ENCODE results near the gene AIMP1. TPM values are rescaled to one million over a fixed set of nuclear protein-coding genes. Genes with fewer than 3 reads are reported as not detected.

The AIMP1 gene
- total RNA-seq, 1 experiment from 2014 or later: 103 TPM

DNA sequence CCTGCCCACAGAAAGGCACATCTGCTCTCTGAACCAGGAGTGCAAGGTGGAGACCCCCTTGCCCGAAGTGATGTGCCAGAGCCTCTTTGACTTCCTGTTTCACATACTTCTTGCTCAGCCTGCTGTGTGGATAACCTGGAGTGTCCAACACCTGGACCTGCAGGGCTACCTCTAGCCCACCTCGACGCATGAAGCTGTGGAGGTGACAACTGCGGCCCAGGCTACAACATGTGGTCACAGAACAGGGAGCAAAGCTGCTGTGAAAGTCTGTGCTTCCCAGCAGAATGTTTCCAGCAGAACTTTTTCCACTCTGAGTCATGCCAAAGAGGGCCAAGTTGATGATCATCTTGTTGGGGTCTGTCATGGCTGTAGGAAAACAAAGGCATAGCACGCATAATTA is 50.7 kb downstream of the AIMP1 start:
- DNase-seq (ENCODE audit: unreplicated experiment): no peak
- TF ChIP-seq, protein P1, sequence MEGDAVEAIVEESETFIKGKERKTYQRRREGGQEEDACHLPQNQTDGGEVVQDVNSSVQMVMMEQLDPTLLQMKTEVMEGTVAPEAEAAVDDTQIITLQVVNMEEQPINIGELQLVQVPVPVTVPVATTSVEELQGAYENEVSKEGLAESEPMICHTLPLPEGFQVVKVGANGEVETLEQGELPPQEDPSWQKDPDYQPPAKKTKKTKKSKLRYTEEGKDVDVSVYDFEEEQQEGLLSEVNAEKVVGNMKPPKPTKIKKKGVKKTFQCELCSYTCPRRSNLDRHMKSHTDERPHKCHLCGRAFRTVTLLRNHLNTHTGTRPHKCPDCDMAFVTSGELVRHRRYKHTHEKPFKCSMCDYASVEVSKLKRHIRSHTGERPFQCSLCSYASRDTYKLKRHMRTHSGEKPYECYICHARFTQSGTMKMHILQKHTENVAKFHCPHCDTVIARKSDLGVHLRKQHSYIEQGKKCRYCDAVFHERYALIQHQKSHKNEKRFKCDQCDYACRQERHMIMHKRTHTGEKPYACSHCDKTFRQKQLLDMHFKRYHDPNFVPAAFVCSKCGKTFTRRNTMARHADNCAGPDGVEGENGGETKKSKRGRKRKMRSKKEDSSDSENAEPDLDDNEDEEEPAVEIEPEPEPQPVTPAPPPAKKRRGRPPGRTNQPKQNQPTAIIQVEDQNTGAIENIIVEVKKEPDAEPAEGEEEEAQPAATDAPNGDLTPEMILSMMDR (IDR thresholded peaks at IDR 0.05; ENCODE audit: unreplicated experiment): no peak
- H3K27ac Mint-ChIP-seq (ENCODE audit: low read depth, unreplicated experiment): no peak overlapping the region
- ChIA-PET CTCF (interaction anchor here (0.9 to 8.0 kb wide), 3 partner anchors 434 to 816 kb away, joined by 3 to 95 read pairs (median 4); no protein-coding TSS in a partner anchor), POLR2A (no interaction called here)
- H3K4me1 Mint-ChIP-seq (ENCODE audit: insufficient read depth, unreplicated experiment): peaks cover 12% of the 10 kb centered on the region
- H3K4me3 Mint-ChIP-seq (ENCODE audit: unreplicated experiment): no peak overlapping the region
- intact Hi-C loops (cut with micrococcal nuclease): loop anchor here (5.0 kb wide), 2 partner anchors 815 to 1150 kb away; no protein-coding TSS in a partner anchor
- H3K9me3 Mint-ChIP-seq (ENCODE audit: unreplicated experiment): no peaks in the 10 kb centered on the region
- no peaks in the 10 kb centered on the region for H3K36me3 Mint-ChIP-seq (ENCODE audit: insufficient read depth, unreplicated experiment)
- H3K27me3 Mint-ChIP-seq (ENCODE audit: insufficient read depth, unreplicated experiment): no peaks in the 10 kb centered on the region
- no TSS peak for BruUV-seq (replicated peaks)

DNA sequence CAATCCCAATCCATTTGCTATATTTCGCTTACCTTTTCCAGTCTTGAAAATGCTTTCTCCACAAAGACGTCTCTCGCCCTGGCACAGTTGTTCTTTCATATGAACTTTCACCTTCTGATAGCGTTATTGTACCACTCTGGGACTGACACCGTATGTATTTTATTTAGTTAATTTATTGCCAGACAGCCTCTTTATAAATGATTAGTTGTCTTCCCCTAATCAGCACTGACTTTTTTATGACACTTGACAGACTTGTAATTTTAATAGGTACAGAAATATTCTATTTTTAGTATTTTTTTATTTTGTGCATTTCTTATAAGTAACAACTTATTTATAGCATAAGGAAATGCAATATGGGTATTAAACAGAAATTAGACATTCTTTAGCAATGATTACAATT is 52.3 kb downstream of the AIMP1 start, which contains the start of gene GIMD1:
TSS of gene GIMD1 (minus strand) at position 101 of the 400 bp plus-strand sequence. CDS start 1,343 bp downstream, outside the sequence.
- H3K4me3 Mint-ChIP-seq (ENCODE audit: unreplicated experiment): no peak within 1 kb of the TSS

DNA sequence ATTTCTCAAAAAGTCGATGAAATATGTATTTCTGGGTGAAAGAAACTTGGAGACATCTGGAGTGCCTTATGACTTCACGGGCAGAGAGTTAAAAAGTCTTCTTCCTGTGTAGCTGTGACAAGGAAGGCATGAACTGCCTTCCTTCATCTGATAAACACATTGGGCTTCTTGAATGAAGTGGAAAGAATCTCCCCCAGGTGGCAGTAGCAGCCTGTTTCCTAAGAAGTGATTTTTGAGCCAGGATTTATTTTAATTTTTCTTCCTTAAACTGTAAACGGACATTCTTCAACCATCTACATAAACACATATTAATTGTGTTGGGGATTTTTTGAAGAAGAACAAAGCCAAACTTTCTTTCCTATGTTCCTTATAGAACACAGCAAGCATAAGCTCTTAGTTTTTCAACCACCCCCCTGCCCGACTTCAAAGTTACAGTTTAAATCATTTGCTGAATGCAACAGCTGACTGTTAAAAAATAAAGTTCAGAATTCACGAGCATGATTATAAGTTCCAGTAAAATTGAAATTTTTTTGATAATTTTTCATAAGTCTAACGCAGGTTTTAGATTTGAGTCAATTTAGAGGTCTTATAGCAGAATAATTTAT is 53.2 kb downstream of the AIMP1 start:
- Mint-ChIP-seq H3K36me3 (ENCODE audit: insufficient read depth, unreplicated experiment) (no peaks in the 10 kb centered on the region), H3K27me3 (ENCODE audit: insufficient read depth, unreplicated experiment) (no peaks in the 10 kb centered on the region), H3K4me3 (ENCODE audit: unreplicated experiment) (no peak overlapping the region), H3K4me1 (ENCODE audit: insufficient read depth, unreplicated experiment) (peaks cover 12% of the 10 kb centered on the region), H3K9me3 (ENCODE audit: unreplicated experiment) (no peaks in the 10 kb centered on the region), H3K27ac (ENCODE audit: low read depth, unreplicated experiment) (no peak overlapping the region)
- TF ChIP-seq, protein P1 (IDR thresholded peaks at IDR 0.05; ENCODE audit: unreplicated experiment): peak; percentile 74
- peak; percentile 70 for DNase-seq (ENCODE audit: unreplicated experiment)
- POLR2A ChIA-PET: interaction anchor here (1.0 kb wide), 1 partner anchor 439 kb away, joined by 3 read pairs; no protein-coding TSS in a partner anchor
- CTCF ChIA-PET: interaction anchor here (0.6 to 8.0 kb wide), 31 partner anchors 8 to 1168 kb away, joined by 3 to 95 read pairs (median 4); no protein-coding TSS in a partner anchor
- BruUV-seq (replicated peaks): no TSS peak
- intact Hi-C loops (cut with micrococcal nuclease): loop anchor here (1.0 to 5.0 kb wide), 6 partner anchors 103 to 1148 kb away; no protein-coding TSS in a partner anchor

More for the DNA sequence above, 52.3 kb downstream of the AIMP1 start, which contains the start of gene GIMD1:
- no peaks in the 10 kb centered on the region for H3K27me3 Mint-ChIP-seq (ENCODE audit: insufficient read depth, unreplicated experiment)
- no peaks in the 10 kb centered on the region for H3K9me3 Mint-ChIP-seq (ENCODE audit: unreplicated experiment)
- no TSS peak for BruUV-seq (replicated peaks)
- no peak for DNase-seq (ENCODE audit: unreplicated experiment)
- H3K27ac Mint-ChIP-seq (ENCODE audit: low read depth, unreplicated experiment): no peak within 1 kb of the TSS
- CTCF ChIA-PET: interaction anchor here (0.7 to 8.0 kb wide), 12 partner anchors 10 to 1149 kb away, joined by 3 to 95 read pairs (median 4); no protein-coding TSS in a partner anchor
- POLR2A ChIA-PET: no interaction called here
- intact Hi-C loops (cut with micrococcal nuclease): loop anchor here (1.0 to 5.0 kb wide), 6 partner anchors 102 to 1149 kb away; no protein-coding TSS in a partner anchor
- H3K36me3 Mint-ChIP-seq (ENCODE audit: insufficient read depth, unreplicated experiment): no peaks in the 10 kb centered on the region
- H3K4me1 Mint-ChIP-seq (ENCODE audit: insufficient read depth, unreplicated experiment): peaks cover 12% of the 10 kb centered on the region
- TF ChIP-seq, protein P1 (IDR thresholded peaks at IDR 0.05; ENCODE audit: unreplicated experiment): no peak

DNA sequence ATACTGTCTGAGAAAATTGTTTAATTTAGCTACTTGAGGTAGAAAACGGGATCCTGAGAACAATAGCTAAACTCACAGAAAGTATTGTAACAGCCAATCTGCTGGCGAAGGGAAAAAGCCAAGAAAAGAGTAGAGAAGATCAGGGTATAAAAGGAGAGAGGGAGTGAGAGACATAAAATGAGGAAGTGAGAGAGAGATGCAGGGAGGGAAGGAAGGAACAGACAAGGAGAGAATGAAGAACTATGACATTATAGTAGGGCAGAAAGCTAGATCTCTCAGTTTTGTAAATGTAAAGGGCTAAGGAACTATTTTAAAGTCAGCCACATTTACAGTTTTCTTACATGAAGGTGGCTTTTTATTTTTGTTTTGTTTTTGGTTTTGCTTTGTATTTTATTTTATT is 53.9 kb downstream of the AIMP1 start:
- H3K36me3 Mint-ChIP-seq (ENCODE audit: insufficient read depth, unreplicated experiment): no peaks in the 10 kb centered on the region
- no peak overlapping the region for H3K27ac Mint-ChIP-seq (ENCODE audit: low read depth, unreplicated experiment)
- POLR2A ChIA-PET: interaction anchor here (1.0 kb wide), 1 partner anchor 438 kb away, joined by 3 read pairs; no protein-coding TSS in a partner anchor
- CTCF ChIA-PET: interaction anchor here (0.6 to 8.0 kb wide), 34 partner anchors 9 to 1508 kb away, joined by 3 to 95 read pairs (median 3); no protein-coding TSS in a partner anchor
- no TSS peak for BruUV-seq (replicated peaks)
- H3K4me3 Mint-ChIP-seq (ENCODE audit: unreplicated experiment): no peak overlapping the region
- DNase-seq (ENCODE audit: unreplicated experiment): no peak
- intact Hi-C loops (cut with micrococcal nuclease): no loop called here
- no peaks in the 10 kb centered on the region for H3K9me3 Mint-ChIP-seq (ENCODE audit: unreplicated experiment)
- TF ChIP-seq, protein P1 (IDR thresholded peaks at IDR 0.05; ENCODE audit: unreplicated experiment): no peak
- peaks cover 11% of the 10 kb centered on the region for H3K4me1 Mint-ChIP-seq (ENCODE audit: insufficient read depth, unreplicated experiment)
- no peaks in the 10 kb centered on the region for H3K27me3 Mint-ChIP-seq (ENCODE audit: insufficient read depth, unreplicated experiment)

All from MCF 10A (cell line).